Caco-2 (cell line): Measurements from ENCODE around the gene NR4A3. TPM values are rescaled to one million over a fixed set of nuclear protein-coding genes. Genes with fewer than 3 reads are reported as not detected.

Experiments used
- BruUV-seq: library from RNA; stranded (reverse); fragments of 400-500 nt; replicated peaks from 2 replicates; lab custom pipeline; 2021; lab: Mats Ljungman, UMichigan
- CTCF ChIA-PET: fragments of 300-600 bp; sonication (Branson Sonifier 250); formaldehyde crosslinking; loops from one replicate; lab custom pipeline; 2022; ENCODE audit warnings: antibody characterized with exemption; lab: Charles Lee
- POLR2A ChIA-PET: fragments of 300-600 bp; sonication (Branson Sonifier 250); formaldehyde crosslinking; loops from one replicate; lab custom pipeline; 2022; ENCODE audit warnings: antibody characterized with exemption; lab: Charles Lee
- DNase-seq, 2 experiments: peaks; one replicate each; pipeline versions ENCODE4 v3.0.0 to v3.0.0-alpha.2; 2020 to 2022
- H3K27me3 ChIP-seq: replicated peaks from 2 replicates; pipeline ENCODE4 v1.6.0; 2011; ENCODE audit warnings: low read length; ENCODE audit not compliant: control insufficient read depth, insufficient read depth
- H3K36me3 ChIP-seq: 2 replicates; pipeline ENCODE4 v1.5.1; 2011; ENCODE audit warnings: low read length; ENCODE audit not compliant: control insufficient read depth, insufficient read depth
- H3K4me1 ChIP-seq: fragments of 250-450 bp; sonication (Bioruptor Pico); 2 replicates; pipeline ENCODE4 v1.5.1; 2020; ENCODE audit warnings: mild to moderate bottlenecking
- H3K4me3 ChIP-seq: 2 replicates; pipeline ENCODE4 v1.5.1; 2011; ENCODE audit warnings: low read depth, mild to moderate bottlenecking, control low read depth, low read length
- H3K9me3 ChIP-seq: fragments of 250-450 bp; sonication (Bioruptor Pico); 2 replicates; pipeline ENCODE4 v1.5.1; 2020; ENCODE audit warnings: mild to moderate bottlenecking, moderate library complexity
- H3K27ac Mint-ChIP-seq: one replicate; pipeline ENCODE4 v1.8.0; 2022; ENCODE audit warnings: mixed read lengths; ENCODE audit not compliant: unreplicated experiment
- H3K27me3 Mint-ChIP-seq: one replicate; pipeline ENCODE4 v1.8.0; 2022; ENCODE audit warnings: mixed read lengths; ENCODE audit not compliant: insufficient read depth, unreplicated experiment
- H3K36me3 Mint-ChIP-seq: one replicate; pipeline ENCODE4 v1.8.0; 2022; ENCODE audit warnings: mild to moderate bottlenecking, mixed read lengths; ENCODE audit not compliant: insufficient read depth, unreplicated experiment
- H3K4me1 Mint-ChIP-seq: one replicate; pipeline ENCODE4 v1.8.0; 2022; ENCODE audit warnings: low read depth, mixed read lengths; ENCODE audit not compliant: unreplicated experiment
- H3K4me3 Mint-ChIP-seq: one replicate; pipeline ENCODE4 v1.8.0; 2022; ENCODE audit warnings: mild to moderate bottlenecking, moderate library complexity, mixed read lengths; ENCODE audit not compliant: unreplicated experiment
- H3K9me3 Mint-ChIP-seq: one replicate; pipeline ENCODE4 v1.8.0; 2022; ENCODE audit warnings: mixed read lengths; ENCODE audit not compliant: unreplicated experiment
- intact Hi-C: fragments of 100-400 bp; cut with micrococcal nuclease; formaldehyde crosslinking; loops from one replicate; pipeline ENCODE4 v1.10.0; 2022; ENCODE audit not compliant: unreplicated experiment
- total RNA-seq: library from RNA; stranded (reverse); gene quantifications from 2 replicates; pipeline ENCODE4 v1.2.3, GENCODE V29; 2022
- TF ChIP-seq, protein P1 (sequence below), 2 experiments: fragments of 200-600 bp in 1 of 2; IDR thresholded peaks; 1 replicate in 1 of 2; 2 replicates in 1 of 2; pipeline versions ENCODE4 v1.5.1 to v1.8.0; 2011 to 2022; ENCODE audit warnings: antibody characterized with exemption in 1 of 2, control low read depth in 1 of 2, inconsistent platforms in 1 of 2, low read depth in 1 of 2, low read length in 1 of 2, mild to moderate bottlenecking in 1 of 2, moderate library complexity in 1 of 2; ENCODE audit not compliant: insufficient read depth in 1 of 2, severe bottlenecking in 1 of 2, unreplicated experiment in 1 of 2

The NR4A3 gene
- total RNA-seq, 1 experiment from 2014 or later, result 0.39 TPM

- Mint-ChIP-seq H3K36me3 (no peaks in the 10 kb centered on the region), H3K4me3 (no peak overlapping the region), H3K27ac (no peak overlapping the region), H3K9me3 (no peaks in the 10 kb centered on the region), H3K4me1 (peaks cover 4% of the 10 kb centered on the region), H3K27me3 (peaks cover 3% of the 10 kb centered on the region)
- BruUV-seq, result no TSS peak
- Histone ChIP-seq H3K4me1 (no peaks in the 10 kb centered on the region), H3K36me3 (no peaks in the 10 kb centered on the region), H3K9me3 (no peaks in the 10 kb centered on the region), H3K27me3 (no peaks in the 10 kb centered on the region), H3K4me3 (no peak overlapping the region)
- ChIA-PET CTCF (no interaction called here), POLR2A (no interaction called here)
- no peak for DNase-seq
- TF ChIP-seq, protein P1, sequence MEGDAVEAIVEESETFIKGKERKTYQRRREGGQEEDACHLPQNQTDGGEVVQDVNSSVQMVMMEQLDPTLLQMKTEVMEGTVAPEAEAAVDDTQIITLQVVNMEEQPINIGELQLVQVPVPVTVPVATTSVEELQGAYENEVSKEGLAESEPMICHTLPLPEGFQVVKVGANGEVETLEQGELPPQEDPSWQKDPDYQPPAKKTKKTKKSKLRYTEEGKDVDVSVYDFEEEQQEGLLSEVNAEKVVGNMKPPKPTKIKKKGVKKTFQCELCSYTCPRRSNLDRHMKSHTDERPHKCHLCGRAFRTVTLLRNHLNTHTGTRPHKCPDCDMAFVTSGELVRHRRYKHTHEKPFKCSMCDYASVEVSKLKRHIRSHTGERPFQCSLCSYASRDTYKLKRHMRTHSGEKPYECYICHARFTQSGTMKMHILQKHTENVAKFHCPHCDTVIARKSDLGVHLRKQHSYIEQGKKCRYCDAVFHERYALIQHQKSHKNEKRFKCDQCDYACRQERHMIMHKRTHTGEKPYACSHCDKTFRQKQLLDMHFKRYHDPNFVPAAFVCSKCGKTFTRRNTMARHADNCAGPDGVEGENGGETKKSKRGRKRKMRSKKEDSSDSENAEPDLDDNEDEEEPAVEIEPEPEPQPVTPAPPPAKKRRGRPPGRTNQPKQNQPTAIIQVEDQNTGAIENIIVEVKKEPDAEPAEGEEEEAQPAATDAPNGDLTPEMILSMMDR (IDR thresholded peaks at IDR 0.05; ENCODE audit: insufficient read depth in 1 of 2, low read depth in 1 of 2, low read length in 1 of 2, severe bottlenecking in 1 of 2, unreplicated experiment in 1 of 2), result no peak
- intact Hi-C loops, result no loop called here
These were observed 34.1 kb upstream of the NR4A3 start for GRCh38 chr9:99787556-99787955.

DNA sequence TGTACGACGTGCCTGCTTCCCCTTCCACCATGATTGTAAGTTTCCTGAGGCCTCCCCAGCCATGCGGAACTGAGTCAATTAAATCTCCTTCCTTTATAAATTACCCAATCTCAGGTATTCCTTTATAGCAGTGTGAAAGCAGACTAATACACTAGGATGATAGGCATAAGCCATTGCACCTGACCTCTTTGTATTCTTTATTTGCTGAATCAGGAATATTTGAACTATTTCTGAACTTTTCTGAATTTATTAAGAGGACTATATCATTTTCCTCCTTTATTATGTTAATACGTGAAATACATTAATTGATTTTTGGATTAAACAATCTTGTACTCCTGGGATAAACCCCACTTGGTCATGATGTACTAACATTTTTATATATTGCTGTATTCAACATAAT is 28.2 kb upstream of the NR4A3 start:
- BruUV-seq, result no TSS peak
- no peak for DNase-seq
- Mint-ChIP-seq H3K27me3 (no peaks in the 10 kb centered on the region), H3K4me3 (no peak overlapping the region), H3K27ac (no peak overlapping the region), H3K36me3 (no peaks in the 10 kb centered on the region), H3K9me3 (no peaks in the 10 kb centered on the region), H3K4me1 (no peaks in the 10 kb centered on the region)
- Histone ChIP-seq H3K27me3 (no peaks in the 10 kb centered on the region), H3K36me3 (no peaks in the 10 kb centered on the region), H3K4me3 (no peak overlapping the region), H3K4me1 (no peaks in the 10 kb centered on the region), H3K9me3 (no peaks in the 10 kb centered on the region)
- ChIA-PET CTCF (no interaction called here), POLR2A (no interaction called here)
- intact Hi-C loops, result no loop called here
- TF ChIP-seq, protein P1 (IDR thresholded peaks at IDR 0.05; ENCODE audit: insufficient read depth in 1 of 2, low read depth in 1 of 2, low read length in 1 of 2, severe bottlenecking in 1 of 2, unreplicated experiment in 1 of 2), result no peak

DNA sequence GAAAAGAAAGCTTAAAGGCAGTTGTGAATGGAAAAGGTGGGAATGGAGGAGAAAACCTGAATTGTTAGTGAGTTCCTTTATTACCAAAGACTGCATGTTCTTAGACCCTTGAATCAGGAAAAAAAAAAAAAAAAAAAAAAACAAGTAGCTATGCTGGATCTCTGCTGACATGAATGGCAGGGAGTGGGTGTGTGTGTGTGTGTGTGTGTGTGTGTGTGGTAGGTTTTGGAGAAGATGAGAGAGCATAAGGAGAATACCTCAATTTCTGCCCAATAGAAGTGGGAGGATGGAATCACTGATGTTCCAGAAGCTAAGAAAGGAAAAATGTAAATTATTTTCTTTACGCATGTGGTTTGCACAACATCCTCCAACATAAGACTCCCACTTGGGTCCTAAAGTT is 25.5 kb upstream of the NR4A3 start:
- H3K27ac Mint-ChIP-seq, result no peak overlapping the region
- H3K27me3 Mint-ChIP-seq, result no peaks in the 10 kb centered on the region
- no peaks in the 10 kb centered on the region for H3K9me3 ChIP-seq
- no peaks in the 10 kb centered on the region for H3K36me3 ChIP-seq
- intact Hi-C loops, result no loop called here
- H3K36me3 Mint-ChIP-seq, result no peaks in the 10 kb centered on the region
- no peaks in the 10 kb centered on the region for H3K9me3 Mint-ChIP-seq
- H3K27me3 ChIP-seq, result no peaks in the 10 kb centered on the region
- BruUV-seq, result no TSS peak
- POLR2A ChIA-PET, result no interaction called here
- no peaks in the 10 kb centered on the region for H3K4me1 Mint-ChIP-seq
- H3K4me3 ChIP-seq, result no peak overlapping the region
- H3K4me3 Mint-ChIP-seq, result no peak overlapping the region
- H3K4me1 ChIP-seq, result no peaks in the 10 kb centered on the region
- no peak for DNase-seq
- TF ChIP-seq, protein P1 (IDR thresholded peaks at IDR 0.05; ENCODE audit: insufficient read depth in 1 of 2, low read depth in 1 of 2, low read length in 1 of 2, severe bottlenecking in 1 of 2, unreplicated experiment in 1 of 2), result no peak
- CTCF ChIA-PET, result no interaction called here
